ENCODE results near the gene GFI1B. TPM values are rescaled to one million over a fixed set of nuclear protein-coding genes. Genes with fewer than 3 reads are reported as not detected.

GFI1B gene
- total RNA-seq, 2 donors from 2014 or later: 0.44 TPM; not detected in 1

DNA sequence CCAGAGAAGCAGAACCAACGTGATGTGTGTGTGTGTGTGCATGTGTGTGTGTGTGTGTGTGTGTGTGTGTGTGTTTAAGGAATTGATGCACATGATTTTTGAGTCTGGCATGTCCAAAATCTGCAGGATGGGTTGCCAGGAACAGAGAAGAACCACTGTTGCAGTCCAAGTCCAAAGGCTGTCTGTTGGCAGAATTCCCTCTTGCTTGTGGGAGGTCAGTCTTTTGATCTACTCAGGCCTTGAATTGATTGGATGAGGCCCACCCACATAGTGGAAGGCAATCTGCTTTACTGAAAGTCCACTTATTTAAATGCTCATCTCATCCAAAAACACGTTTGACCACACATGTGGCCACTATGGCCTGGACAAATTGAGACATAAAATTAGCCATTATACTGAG, 22.7 kb upstream of the GFI1B start:
- no peak overlapping the region for H3K27ac Mint-ChIP-seq
- no peaks in the 10 kb centered on the region for H3K4me1 Mint-ChIP-seq
- peaks cover 7% of the 10 kb centered on the region for H3K9me3 Mint-ChIP-seq
- Histone ChIP-seq H3K27ac (ENCODE audit: low read depth, low read length) (no peak overlapping the region), H3K4me3 (ENCODE audit: low read length) (no peak overlapping the region), H3K27me3 (ENCODE audit: control insufficient read depth, insufficient read depth, low read length, poor library complexity, severe bottlenecking) (no peaks in the 10 kb centered on the region), H3K36me3 (ENCODE audit: control insufficient read depth, insufficient read depth, low read length) (no peaks in the 10 kb centered on the region), H3K4me1 (ENCODE audit: control insufficient read depth, insufficient read depth, low read length) (no peaks in the 10 kb centered on the region), H3K9ac (ENCODE audit: extremely low read depth, low read length, poor library complexity, severe bottlenecking) (no peak overlapping the region), H3K9me3 (ENCODE audit: control insufficient read depth, low read length) (peaks cover 6% of the 10 kb centered on the region)
- H3K36me3 Mint-ChIP-seq (ENCODE audit: low read depth): no peaks in the 10 kb centered on the region
- H3K4me3 Mint-ChIP-seq: no peak overlapping the region
- WGBS, 2 experiments (ENCODE audit: insufficient coverage in 1 of 2, insufficient read length in 1 of 2): 71 to 88% methylated on average over 2 of the region's 2 CpGs
- no peaks in the 10 kb centered on the region for H3K27me3 Mint-ChIP-seq (ENCODE audit: insufficient read depth)
- DNase-seq: no peak
- TF ChIP-seq, protein P1, sequence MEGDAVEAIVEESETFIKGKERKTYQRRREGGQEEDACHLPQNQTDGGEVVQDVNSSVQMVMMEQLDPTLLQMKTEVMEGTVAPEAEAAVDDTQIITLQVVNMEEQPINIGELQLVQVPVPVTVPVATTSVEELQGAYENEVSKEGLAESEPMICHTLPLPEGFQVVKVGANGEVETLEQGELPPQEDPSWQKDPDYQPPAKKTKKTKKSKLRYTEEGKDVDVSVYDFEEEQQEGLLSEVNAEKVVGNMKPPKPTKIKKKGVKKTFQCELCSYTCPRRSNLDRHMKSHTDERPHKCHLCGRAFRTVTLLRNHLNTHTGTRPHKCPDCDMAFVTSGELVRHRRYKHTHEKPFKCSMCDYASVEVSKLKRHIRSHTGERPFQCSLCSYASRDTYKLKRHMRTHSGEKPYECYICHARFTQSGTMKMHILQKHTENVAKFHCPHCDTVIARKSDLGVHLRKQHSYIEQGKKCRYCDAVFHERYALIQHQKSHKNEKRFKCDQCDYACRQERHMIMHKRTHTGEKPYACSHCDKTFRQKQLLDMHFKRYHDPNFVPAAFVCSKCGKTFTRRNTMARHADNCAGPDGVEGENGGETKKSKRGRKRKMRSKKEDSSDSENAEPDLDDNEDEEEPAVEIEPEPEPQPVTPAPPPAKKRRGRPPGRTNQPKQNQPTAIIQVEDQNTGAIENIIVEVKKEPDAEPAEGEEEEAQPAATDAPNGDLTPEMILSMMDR (conservative IDR thresholded peaks at IDR 0.05): no peak

DNA sequence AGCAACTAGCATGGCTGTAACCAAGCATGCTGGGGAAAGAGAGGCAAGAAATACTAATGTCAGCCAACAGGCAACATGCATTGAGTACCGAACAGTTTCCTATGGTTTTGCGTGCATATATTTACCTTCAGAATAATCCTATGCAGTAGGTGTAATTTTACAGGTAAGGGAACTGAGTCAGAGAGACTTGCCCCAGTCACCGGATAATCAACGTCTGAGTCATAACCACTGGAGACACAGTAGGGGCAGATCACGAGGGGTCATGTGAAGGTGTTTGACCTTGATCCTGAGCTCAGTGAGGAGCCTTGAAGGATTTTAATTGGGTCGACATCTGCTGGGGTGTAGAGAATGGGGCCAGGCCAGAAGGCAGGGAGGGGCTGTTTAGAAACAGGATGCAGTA, 20.7 kb upstream of the GFI1B start:
- H3K9me3 ChIP-seq (ENCODE audit: control insufficient read depth, low read length): peaks cover 6% of the 10 kb centered on the region
- Mint-ChIP-seq H3K4me1 (no peaks in the 10 kb centered on the region), H3K27me3 (ENCODE audit: insufficient read depth) (no peaks in the 10 kb centered on the region), H3K36me3 (ENCODE audit: low read depth) (no peaks in the 10 kb centered on the region), H3K9me3 (peaks cover 7% of the 10 kb centered on the region), H3K4me3 (no peak overlapping the region), H3K27ac (no peak overlapping the region)
- H3K27ac ChIP-seq (ENCODE audit: low read depth, low read length): no peak overlapping the region
- WGBS, 2 experiments (ENCODE audit: insufficient coverage in 1 of 2, insufficient read length in 1 of 2): 87 to 88% methylated on average over 5 to 6 of the region's 6 CpGs
- no peaks in the 10 kb centered on the region for H3K36me3 ChIP-seq (ENCODE audit: control insufficient read depth, insufficient read depth, low read length)
- H3K4me3 ChIP-seq (ENCODE audit: low read length): no peak overlapping the region
- H3K27me3 ChIP-seq (ENCODE audit: control insufficient read depth, insufficient read depth, low read length, poor library complexity, severe bottlenecking): peaks cover 4% of the 10 kb centered on the region
- TF ChIP-seq, protein P1 (conservative IDR thresholded peaks at IDR 0.05): no peak
- DNase-seq: no peak
- H3K9ac ChIP-seq (ENCODE audit: extremely low read depth, low read length, poor library complexity, severe bottlenecking): no peak overlapping the region
- H3K4me1 ChIP-seq (ENCODE audit: control insufficient read depth, insufficient read depth, low read length): no peaks in the 10 kb centered on the region

DNA sequence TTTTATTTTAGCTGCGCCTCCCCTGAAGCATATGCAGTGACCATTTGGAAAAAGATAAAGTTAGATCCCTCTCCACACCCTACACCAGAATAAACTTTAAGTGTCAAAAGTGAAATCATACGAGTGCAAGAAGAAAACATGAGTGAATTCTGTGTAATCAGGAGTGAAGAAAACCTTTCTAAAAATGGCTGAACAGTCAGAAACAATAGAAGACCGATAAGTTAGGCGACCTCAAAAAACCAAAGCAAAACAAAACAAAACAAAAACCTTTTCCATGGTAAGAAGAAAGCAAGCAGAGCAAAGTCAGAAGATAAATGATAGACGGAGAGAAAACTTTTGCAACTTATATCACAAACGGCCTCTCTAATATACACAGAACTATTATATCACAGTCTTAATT, 17.5 kb upstream of the GFI1B start:
- Mint-ChIP-seq H3K4me1 (no peaks in the 10 kb centered on the region), H3K9me3 (no peaks in the 10 kb centered on the region), H3K4me3 (no peak overlapping the region), H3K27ac (no peak overlapping the region), H3K36me3 (ENCODE audit: low read depth) (no peaks in the 10 kb centered on the region), H3K27me3 (ENCODE audit: insufficient read depth) (no peaks in the 10 kb centered on the region)
- TF ChIP-seq, protein P1 (conservative IDR thresholded peaks at IDR 0.05): no peak
- H3K27ac ChIP-seq (ENCODE audit: low read depth, low read length): no peak overlapping the region
- H3K36me3 ChIP-seq (ENCODE audit: control insufficient read depth, insufficient read depth, low read length): no peaks in the 10 kb centered on the region
- no peak overlapping the region for H3K4me3 ChIP-seq (ENCODE audit: low read length)
- 91% methylated on average over 6 of the region's 6 CpGs; no CpG with 5 or more reads in 1 of the 2 experiments for WGBS, 2 experiments (ENCODE audit: insufficient coverage in 1 of 2, insufficient read length in 1 of 2)
- H3K4me1 ChIP-seq (ENCODE audit: control insufficient read depth, insufficient read depth, low read length): no peaks in the 10 kb centered on the region
- H3K27me3 ChIP-seq (ENCODE audit: control insufficient read depth, insufficient read depth, low read length, poor library complexity, severe bottlenecking): peaks cover 4% of the 10 kb centered on the region
- H3K9me3 ChIP-seq (ENCODE audit: control insufficient read depth, low read length): no peaks in the 10 kb centered on the region
- no peak overlapping the region for H3K9ac ChIP-seq (ENCODE audit: extremely low read depth, low read length, poor library complexity, severe bottlenecking)
- DNase-seq: no peak
